H1 (cell line): Measurements from ENCODE around the gene CFAP54. TPM values are rescaled to one million over a fixed set of nuclear protein-coding genes. Genes with fewer than 3 reads are reported as not detected.

ENCODE experiments used
- ASH2L ChIP-seq: fragments of 200-600, 300-600 bp; sonication (generic); IDR thresholded peaks from one replicate; pipeline ENCODE4 v1.7.1; 2017; ENCODE audit warnings: low read length
- ATF3 ChIP-seq: IDR thresholded peaks from 2 replicates; pipeline ENCODE4 v1.6.1; 2011; ENCODE audit warnings: low read depth, mild to moderate bottlenecking, low read length; ENCODE audit not compliant: insufficient read depth
- CHD7 ChIP-seq: fragments of 300-600 bp; sonication (generic); IDR thresholded peaks from 2 replicates; pipeline ENCODE4 v1.7.1; 2012; ENCODE audit warnings: low read length, moderate library complexity, mild to moderate bottlenecking, inconsistent platforms; ENCODE audit not compliant: insufficient replicate concordance
- KDM4A ChIP-seq: IDR thresholded peaks from one replicate; pipeline ENCODE4 v1.7.1; 2012; ENCODE audit warnings: low read depth, mild to moderate bottlenecking, moderate library complexity, low read length, inconsistent platforms; ENCODE audit not compliant: severe bottlenecking
- MAFK ChIP-seq: IDR thresholded peaks from 2 replicates; pipeline ENCODE4 v1.6.1; 2012; ENCODE audit warnings: low read depth, mild to moderate bottlenecking, improper control_type of control experiment, low read length
- PHF8 ChIP-seq: fragments of 200-600 bp; sonication (generic); conservative IDR thresholded peaks from 2 replicates; pipeline ENCODE4 v1.7.1; 2012; ENCODE audit warnings: low read depth, mild to moderate bottlenecking, inconsistent platforms, low read length, moderate library complexity
- POU5F1 ChIP-seq: IDR thresholded peaks from 2 replicates; pipeline ENCODE4 v1.6.1; 2011; ENCODE audit warnings: low read depth, mild to moderate bottlenecking, low read length, moderate library complexity
- RFX5 ChIP-seq: IDR thresholded peaks from 2 replicates; pipeline ENCODE4 v1.6.1; 2011; ENCODE audit warnings: low read depth, low read length, improper control_type of control experiment, borderline replicate concordance
- RXRA ChIP-seq: IDR thresholded peaks from 2 replicates; pipeline ENCODE4 v1.6.1; 2011; ENCODE audit warnings: low read depth, mild to moderate bottlenecking, low read length, moderate library complexity; ENCODE audit not compliant: insufficient read depth
- USF2 ChIP-seq: IDR thresholded peaks from 2 replicates; pipeline ENCODE4 v1.6.1; 2011; ENCODE audit warnings: low read length, improper control_type of control experiment
- polyA plus RNA-seq, 7 experiments: library from polyadenylated mRNA; depleted of rRNA in 3 of 7; stranded (reverse) in 5 of 7; unstranded in 2 of 7; fragments of >200 nt in 5 of 7; fragments of 200-250 nt in 2 of 7; gene quantifications; 1 replicate in 5 of 7; 2 replicates in 1 of 7; 4 replicates in 1 of 7; pipeline versions ENCODE4 v1.2.1 to v1.2.3, GENCODE V29; 2011 to 2013; ENCODE audit warnings: missing spikeins in 2 of 7, mixed read lengths in 2 of 7
- total RNA-seq: library from RNA; stranded (reverse); fragmentation: NEBNext Ultra II Directional; extraction: Animal tissue kit (Norgen Biotek cat#: 25700); gene quantifications from 2 replicates; pipeline ENCODE4 v1.2.1, GENCODE V29; 2021

CFAP54 gene
- total and polyA plus RNA-seq, 2 of the 8 experiments (the other 6 are each of a cell fraction or from before 2014, with no cell fraction given) = 0.17 to 0.33 TPM

GRCh38 chr12:96729886-96730285 lies 240.5 kb downstream of the CFAP54 start (continued):
- TF ChIP-seq CHD7 = no peak
- no peak for TF ChIP-seq KDM4A
- TF ChIP-seq ASH2L = no peak
- TF ChIP-seq PHF8 = no peak
- TF ChIP-seq POU5F1 = no peak
- TF ChIP-seq USF2 = no peak
- TF ChIP-seq MAFK = no peak
- TF ChIP-seq RFX5 = no peak
- no peak for TF ChIP-seq RXRA
- no peak for TF ChIP-seq ATF3
